GM12865 (cell line): ENCODE data around the gene CD300H.
A peak's percentile ranks its signal among the peaks of the same experiment; 100 is the strongest.

Experiments
- DNase-seq: peaks from one replicate; pipeline ENCODE4 v3.0.0; 2010; ENCODE audit warnings: low read depth
- H3K4me3 ChIP-seq: 2 replicates; pipeline ENCODE4 v1.5.1; 2011; ENCODE audit warnings: mild to moderate bottlenecking, low read depth, low read length, control low read depth
- CTCF ChIP-seq: IDR thresholded peaks from 2 replicates; pipeline ENCODE4 v1.5.1; 2011; ENCODE audit warnings: low read length, control low read depth, low read depth, inconsistent platforms; ENCODE audit not compliant: insufficient read depth; ENCODE audit errors: missing control alignments

Gene CD300H

DNA sequence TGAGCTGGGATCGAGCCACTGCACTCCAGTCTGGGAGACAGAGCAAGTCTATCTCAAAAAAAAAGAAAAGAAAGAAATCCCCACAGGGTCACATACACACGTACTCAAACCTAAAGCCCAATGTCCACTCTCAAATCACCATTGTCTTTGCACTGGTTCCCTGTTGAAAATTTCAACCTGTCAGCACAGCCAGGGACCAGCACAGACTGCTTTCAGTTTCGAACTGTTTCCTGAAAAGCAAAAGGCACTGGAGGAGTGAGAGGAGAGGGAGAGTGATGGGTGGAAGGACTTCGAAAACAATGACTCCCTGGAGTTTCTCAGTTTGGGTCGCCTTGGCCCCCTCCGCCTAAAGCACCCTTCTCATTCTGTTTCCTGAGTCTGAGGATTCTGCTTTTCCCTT, 12.4 kb downstream of the CD300H start:
- no peak for DNase-seq
- no peak for TF ChIP-seq CTCF

DNA sequence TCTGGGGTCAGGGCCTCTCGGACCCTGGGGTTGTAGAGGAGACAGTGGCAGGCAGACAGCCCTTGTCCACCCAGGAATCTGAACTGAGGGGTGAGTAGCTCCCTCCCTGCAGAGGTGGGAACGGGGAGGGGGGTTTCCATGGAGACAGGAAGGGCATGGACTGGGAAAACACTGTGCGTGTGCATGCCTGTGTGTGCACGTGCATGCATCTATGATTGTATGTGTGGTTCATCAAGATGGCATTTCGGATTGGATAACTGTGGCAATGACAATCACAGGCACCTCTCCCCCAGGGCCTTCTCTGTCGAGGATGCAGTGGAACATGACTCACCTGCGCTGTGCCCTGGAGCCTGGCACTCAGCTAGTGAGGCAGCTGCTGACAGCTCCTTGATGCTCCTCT, 15.3 kb downstream of the CD300H start:
- TF ChIP-seq CTCF, result no peak
- no peak overlapping the region for H3K4me3 ChIP-seq
- no peak for DNase-seq

More for the DNA sequence above, 12.4 kb downstream of the CD300H start:
- H3K4me3 ChIP-seq, result no peak overlapping the region

DNA sequence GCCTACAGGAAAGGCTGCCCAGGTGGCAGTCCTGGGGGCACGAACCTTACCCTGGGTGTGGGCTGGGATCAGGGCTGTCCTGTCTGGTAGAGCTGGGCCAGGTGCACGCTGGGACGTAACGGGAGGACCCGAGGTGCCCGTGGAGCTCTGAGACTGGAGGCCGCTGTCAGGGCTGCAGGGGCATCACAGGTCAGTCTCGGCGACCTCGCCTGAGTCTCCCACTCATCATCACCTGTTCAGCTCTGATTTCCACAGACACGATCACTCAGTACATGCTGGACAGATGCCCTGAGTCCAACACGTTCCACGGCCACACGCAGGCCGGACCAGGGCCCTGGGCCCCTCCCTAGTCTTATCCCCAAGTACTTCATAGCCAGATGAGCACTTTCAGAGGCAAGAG, 16.7 kb downstream of the CD300H start:
- no peak for DNase-seq
- TF ChIP-seq CTCF, result no peak
- H3K4me3 ChIP-seq, result no peak overlapping the region

DNA sequence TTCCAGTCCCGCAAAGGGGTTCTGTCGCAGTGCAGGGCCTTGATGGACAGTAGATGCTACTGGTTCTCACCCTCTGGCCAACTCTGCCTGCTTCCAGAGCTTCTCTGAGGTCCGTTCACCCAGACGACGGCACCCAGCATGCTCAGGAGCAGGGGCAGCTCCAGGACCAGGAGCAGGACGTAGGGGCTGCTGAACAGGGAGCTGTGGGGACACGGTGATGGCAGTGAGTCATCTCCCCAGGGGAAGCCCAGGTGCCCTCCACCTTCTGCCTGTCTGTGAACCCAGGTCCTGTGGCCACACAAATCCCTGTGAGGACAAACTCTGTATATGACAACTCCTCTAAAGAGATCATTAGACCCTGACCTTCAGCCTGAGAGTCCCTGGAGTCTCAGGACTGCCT, 18.0 kb downstream of the CD300H start:
- TF ChIP-seq CTCF, result no peak
- DNase-seq, result no peak
- no peak overlapping the region for H3K4me3 ChIP-seq

DNA sequence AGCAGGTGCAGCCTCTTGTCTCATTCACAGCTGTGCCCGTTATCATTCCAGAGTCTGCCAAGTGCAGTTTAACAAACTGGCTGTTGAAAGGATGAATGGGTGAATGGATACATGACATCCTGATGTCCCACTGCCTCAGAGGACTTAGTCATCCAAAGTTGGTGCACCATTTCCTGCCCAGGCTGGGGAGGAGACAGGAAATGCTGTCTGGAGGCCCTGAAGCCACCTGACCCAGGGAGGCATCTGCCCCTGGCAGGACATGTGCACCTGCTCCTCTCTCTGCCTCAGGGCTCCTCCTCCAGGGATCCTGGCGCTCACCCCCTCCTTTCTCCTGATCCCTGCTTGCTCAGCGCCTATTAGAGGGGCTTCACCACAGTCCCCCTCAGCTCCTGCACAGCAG, 19.6 kb downstream of the CD300H start:
- TF ChIP-seq CTCF, result no peak
- DNase-seq, result peak; percentile 12
- H3K4me3 ChIP-seq, result no peak overlapping the region

GRCh38 chr17:74547264-74547663, 20.0 kb downstream of the CD300H start:
- TF ChIP-seq CTCF, result no peak
- DNase-seq, result no peak
- H3K4me3 ChIP-seq, result no peak overlapping the region

GRCh38 chr17:74546586-74546985, 20.7 kb downstream of the CD300H start:
- TF ChIP-seq CTCF, result no peak
- H3K4me3 ChIP-seq, result no peak overlapping the region
- no peak for DNase-seq
